ENCODE data around the gene PPIA. TPM values are rescaled to one million over a fixed set of nuclear protein-coding genes. Genes with fewer than 3 reads are reported as not detected.

The PPIA gene
- total and polyA plus RNA-seq, 2 donors (not counting 1 experiment from before 2014, with no cell fraction given) = 807 to 1,498 TPM

- Mint-ChIP-seq H3K9me3 (ENCODE audit: insufficient read depth) (no peaks in the 10 kb centered on the region), H3K27me3 (no peaks in the 10 kb centered on the region), H3K4me3 (no peak overlapping the region), H3K27ac (peak overlapping the region; percentile 81), H3K4me1 (peaks cover 55% of the 10 kb centered on the region)
- H4K20me1 ChIP-seq (ENCODE audit: control insufficient read depth, insufficient read depth, low read length, poor library complexity, severe bottlenecking) = peaks cover 66% of the 10 kb centered on the region
- no peak overlapping the region for H3K9ac ChIP-seq (ENCODE audit: low read length)
- ChIA-PET CTCF (interaction anchor here (0.6 kb wide), 1 partner anchor 13 kb away, joined by 3 read pairs; no protein-coding TSS in a partner anchor), POLR2A (interaction anchor here (0.5 kb wide), 1 partner anchor 115 kb away, joined by 3 read pairs; no protein-coding TSS in a partner anchor)
- H3K27me3 ChIP-seq (replicated peaks in 1 of 4; ENCODE audit: control extremely low read depth in 1 of 4, control insufficient read depth in 3 of 4, insufficient read depth in 4 of 4, low read length in 3 of 4) = no peaks in the 10 kb centered on the region
- ATAC-seq (ENCODE audit: low read depth) (no peak), DNase-seq (no peak)
- peak overlapping the region; percentile 85 for H3K4me2 ChIP-seq (replicated peaks; ENCODE audit: low read depth, low read length, poor library complexity, severe bottlenecking)
- H2AFZ ChIP-seq (ENCODE audit: insufficient read depth, low read depth, low read length, poor library complexity, severe bottlenecking) = no peak overlapping the region
- peak overlapping the region; percentile 43 to 97 for H3K27ac ChIP-seq (ENCODE audit: low read length in 2 of 2)
- intact Hi-C loops (cut with micrococcal nuclease) = no loop called here
- no peaks in the 10 kb centered on the region for H3K9me3 ChIP-seq (ENCODE audit: control extremely low read depth in 1 of 3, control insufficient read depth in 2 of 3, insufficient read depth in 1 of 3, low read length in 2 of 3)
- H3K4me1 ChIP-seq (ENCODE audit: control insufficient read depth in 2 of 2, insufficient read depth in 2 of 2, low read length in 2 of 2) = peaks cover 54 to 57% of the 10 kb centered on the region in 2 donors
- no peak overlapping the region for H3K4me3 ChIP-seq (ENCODE audit: control extremely low read depth in 1 of 5, extremely low read depth in 1 of 5, insufficient read depth in 1 of 5, low read depth in 2 of 5, low read length in 4 of 5)
- H3K36me3 ChIP-seq (replicated peaks in 1 of 2; ENCODE audit: control extremely low read depth in 1 of 2, control insufficient read depth in 1 of 2, extremely low read depth in 1 of 2, insufficient read depth in 2 of 2, low read length in 1 of 2) = peaks cover 0 to 60% of the 10 kb centered on the region in 2 experiments
- 91% methylated on average over 16 of the region's 17 CpGs for WGBS (ENCODE audit: insufficient coverage)
- peaks cover 82% of the 10 kb centered on the region for H3K79me2 ChIP-seq (ENCODE audit: control insufficient read depth, insufficient read depth, low read length)
- no peak for TF ChIP-seq EZH2 (IDR thresholded peaks at IDR 0.05; ENCODE audit: borderline replicate concordance, insufficient read depth, low read depth, low read length, poor library complexity, severe bottlenecking)
- no peak for TF ChIP-seq CTCF (IDR thresholded peaks at IDR 0.05)
Measured at GRCh38 chr7:44755698-44756627, 40.5 kb upstream of the PPIA start.

GRCh38 chr7:44756904-44757303, 39.6 kb upstream of the PPIA start:
- H3K4me2 ChIP-seq (replicated peaks; ENCODE audit: low read depth, low read length, poor library complexity, severe bottlenecking) = no peak overlapping the region
- H3K4me1 Mint-ChIP-seq = peaks cover 45% of the 10 kb centered on the region
- POLR2A ChIA-PET = interaction anchor here (0.5 kb wide), 1 partner anchor 116 kb away, joined by 3 read pairs; no protein-coding TSS in a partner anchor
- H2AFZ ChIP-seq (ENCODE audit: insufficient read depth, low read depth, low read length, poor library complexity, severe bottlenecking) = no peak overlapping the region
- ATAC-seq (ENCODE audit: low read depth) (no peak), DNase-seq (no peak)
- H3K9me3 Mint-ChIP-seq (ENCODE audit: insufficient read depth) = no peaks in the 10 kb centered on the region
- peaks cover 45 to 48% of the 10 kb centered on the region in 2 donors for H3K4me1 ChIP-seq (ENCODE audit: control insufficient read depth in 2 of 2, insufficient read depth in 2 of 2, low read length in 2 of 2)
- no peaks in the 10 kb centered on the region for H3K27me3 Mint-ChIP-seq
- H3K27ac ChIP-seq (ENCODE audit: low read length in 2 of 2) = no peak overlapping the region
- H3K27me3 ChIP-seq (replicated peaks in 1 of 4; ENCODE audit: control extremely low read depth in 1 of 4, control insufficient read depth in 3 of 4, insufficient read depth in 4 of 4, low read length in 3 of 4) = no peaks in the 10 kb centered on the region
- H3K4me3 Mint-ChIP-seq = no peak overlapping the region
- CTCF ChIA-PET = no interaction called here
- intact Hi-C loops (cut with micrococcal nuclease) = no loop called here
- peaks cover 75% of the 10 kb centered on the region for H4K20me1 ChIP-seq (ENCODE audit: control insufficient read depth, insufficient read depth, low read length, poor library complexity, severe bottlenecking)
- H3K9ac ChIP-seq (ENCODE audit: low read length) = no peak overlapping the region
- H3K4me3 ChIP-seq (ENCODE audit: control extremely low read depth in 1 of 5, extremely low read depth in 1 of 5, insufficient read depth in 1 of 5, low read depth in 2 of 5, low read length in 4 of 5) = no peak overlapping the region
- WGBS (ENCODE audit: insufficient coverage) = 96% methylated on average over 12 of the region's 12 CpGs
- H3K9me3 ChIP-seq (ENCODE audit: control extremely low read depth in 1 of 3, control insufficient read depth in 2 of 3, insufficient read depth in 1 of 3, low read length in 2 of 3) = no peaks in the 10 kb centered on the region
- no peak overlapping the region for H3K27ac Mint-ChIP-seq
- peaks cover 73% of the 10 kb centered on the region for H3K79me2 ChIP-seq (ENCODE audit: control insufficient read depth, insufficient read depth, low read length)
- TF ChIP-seq EZH2 (IDR thresholded peaks at IDR 0.05; ENCODE audit: borderline replicate concordance, insufficient read depth, low read depth, low read length, poor library complexity, severe bottlenecking) (no peak), CTCF (IDR thresholded peaks at IDR 0.05) (no peak)
- peaks cover 0 to 62% of the 10 kb centered on the region in 2 experiments for H3K36me3 ChIP-seq (replicated peaks in 1 of 2; ENCODE audit: control extremely low read depth in 1 of 2, control insufficient read depth in 1 of 2, extremely low read depth in 1 of 2, insufficient read depth in 2 of 2, low read length in 1 of 2)

Data from B cell (primary cell).